ENCODE measurements around the gene CLEC4M.

The CLEC4M gene

GRCh38 chr19:7734220-7735203 is 28.5 kb upstream of the CLEC4M start:
- H3K4me1 ChIP-seq (ENCODE audit: control insufficient read depth, insufficient read depth, low read length): no peaks in the 10 kb centered on the region
- ChIA-PET CTCF (interaction anchor here (0.7 kb wide), 1 partner anchor 319 kb away, joined by 5 read pairs; no protein-coding TSS in a partner anchor), POLR2A (no interaction called here)
- TF ChIP-seq ZNF302 (tag by site-specific recombination; IDR thresholded peaks at IDR 0.05; ENCODE audit: low read depth) (no peak), SCRT2 (tag by site-specific recombination; IDR thresholded peaks at IDR 0.05) (peak; percentile 40; the same call in 1 of the 2 replicates), ZNF24 (tag by site-specific recombination; IDR thresholded peaks at IDR 0.05) (no peak), ZSCAN4 (tag by site-specific recombination; IDR thresholded peaks at IDR 0.05) (no peak), ZBTB21 (tag by site-specific recombination; IDR thresholded peaks at IDR 0.05) (no peak)
- H3K36me3 ChIP-seq (ENCODE audit: control insufficient read depth in 2 of 2, insufficient read depth in 1 of 2, low read length in 2 of 2): no peaks in the 10 kb centered on the region
- no peak overlapping the region for H3K4me3 ChIP-seq (ENCODE audit: low read depth, low read length)
- no peak overlapping the region for H3K27ac ChIP-seq (ENCODE audit: extremely low read depth, low read depth, low read length)
- H3K9me3 ChIP-seq (ENCODE audit: control insufficient read depth, insufficient read depth, low read depth, low read length): no peaks in the 10 kb centered on the region

- POLR2A ChIA-PET: no interaction called here
- TF ChIP-seq ZNF366 (tag by site-specific recombination; conservative IDR thresholded peaks at IDR 0.05) (peak; percentile 89), ZNF133 (tag by site-specific recombination; IDR thresholded peaks at IDR 0.05) (no peak), HOXD13 (CRISPR knock-in tag; IDR thresholded peaks at IDR 0.05; ENCODE audit: borderline replicate concordance) (no peak), ZBTB10 (tag by site-specific recombination; IDR thresholded peaks at IDR 0.05) (no peak), GLIS2 (tag by site-specific recombination; IDR thresholded peaks at IDR 0.05) (no peak), CTCF (tag by site-specific recombination; IDR thresholded peaks at IDR 0.05) (no peak)
- Histone ChIP-seq H3K36me3 (ENCODE audit: control insufficient read depth in 2 of 2, insufficient read depth in 1 of 2, low read length in 2 of 2) (no peaks in the 10 kb centered on the region), H3K4me1 (ENCODE audit: control insufficient read depth, insufficient read depth, low read length) (no peaks in the 10 kb centered on the region), H3K9me3 (ENCODE audit: control insufficient read depth, insufficient read depth, low read depth, low read length) (no peaks in the 10 kb centered on the region), H3K4me3 (ENCODE audit: low read depth, low read length) (no peak overlapping the region), H3K27ac (ENCODE audit: extremely low read depth, low read depth, low read length) (no peak overlapping the region)
- CTCF ChIA-PET: no interaction called here
These were observed 26.9 kb upstream of the CLEC4M start for GRCh38 chr19:7736148-7736547.

- CTCF ChIA-PET: interaction anchor here (0.7 to 0.8 kb wide), 2 partner anchors 169 to 185 kb away, joined by 3 read pairs; no protein-coding TSS in a partner anchor
- H3K4me3 ChIP-seq (ENCODE audit: low read depth, low read length): no peak overlapping the region
- POLR2A ChIA-PET: no interaction called here
- H3K36me3 ChIP-seq (ENCODE audit: control insufficient read depth in 2 of 2, insufficient read depth in 1 of 2, low read length in 2 of 2): no peaks in the 10 kb centered on the region
- TF ChIP-seq ZNF664 (tag by site-specific recombination; IDR thresholded peaks at IDR 0.05) (no peak), ZNF830 (tag by site-specific recombination; IDR thresholded peaks at IDR 0.05; ENCODE audit: low read depth) (no peak), REST (tag by site-specific recombination; IDR thresholded peaks at IDR 0.05) (no peak), SETDB1 (IDR thresholded peaks at IDR 0.05; ENCODE audit: insufficient read length, low read length) (no peak), ZNF488 (tag by site-specific recombination; IDR thresholded peaks at IDR 0.05) (no peak), ZNF416 (tag by site-specific recombination; IDR thresholded peaks at IDR 0.05) (no peak), ZFHX2 (tag by site-specific recombination; conservative IDR thresholded peaks at IDR 0.05) (no peak), ZNF555 (tag by site-specific recombination; conservative IDR thresholded peaks at IDR 0.05) (no peak), ZNF184 (tag by site-specific recombination; IDR thresholded peaks at IDR 0.05) (no peak), ZNF157 (tag by site-specific recombination; IDR thresholded peaks at IDR 0.05) (no peak)
- H3K9me3 ChIP-seq (ENCODE audit: control insufficient read depth, insufficient read depth, low read depth, low read length): no peaks in the 10 kb centered on the region
- no peak overlapping the region for H3K27ac ChIP-seq (ENCODE audit: extremely low read depth, low read depth, low read length)
- no peaks in the 10 kb centered on the region for H3K4me1 ChIP-seq (ENCODE audit: control insufficient read depth, insufficient read depth, low read length)
These were observed 25.8 kb upstream of the CLEC4M start for GRCh38 chr19:7737215-7737614.

All from HEK293 (cell line).